Prostate gland (tissue), 2 donors: Measurements from ENCODE around the gene SEMA3G. TPM values are rescaled to one million over a fixed set of nuclear protein-coding genes. Genes with fewer than 3 reads are reported as not detected.

Experiments
- DNase-seq: peaks from one replicate; pipeline ENCODE4 v3.0.0-alpha.2; 2019; ENCODE audit warnings: low spot score
- H3K27ac ChIP-seq, 2 donors: fragments of 200-600 bp; sonication (generic); 2 replicates each; pipeline ENCODE4 v1.5.1; 2017 to 2019
- H3K27me3 ChIP-seq: fragments of 200-600 bp; sonication (generic); replicated peaks from 2 replicates; pipeline ENCODE4 v1.5.1; 2019; ENCODE audit not compliant: insufficient read depth
- H3K36me3 ChIP-seq, 2 donors: fragments of 200-600 bp; sonication (generic); 1 replicate in 1 of 2; 2 replicates in 1 of 2; pipeline versions ENCODE4 v1.5.1 to v1.8.1; 2017 to 2019
- H3K4me1 ChIP-seq: fragments of 200-600 bp; sonication (generic); replicated peaks from 2 replicates; pipeline ENCODE4 v1.5.1; 2019
- H3K4me3 ChIP-seq, 2 donors: fragments of 200-600 bp; sonication (generic); 2 replicates each; pipeline ENCODE4 v1.5.1; 2017 to 2019
- H3K9me3 ChIP-seq: fragments of 200-600 bp; sonication (generic); 2 replicates; pipeline ENCODE4 v1.5.1; 2017
- CTCF ChIP-seq, 4 experiments: fragments of 200-600 bp in 2 of 4; fragments of 450-650 bp in 2 of 4; sonication (generic) in 2 of 4; IDR thresholded peaks; 1 replicate in 3 of 4; 2 replicates in 1 of 4; pipeline ENCODE4 v1.5.1; 2016 to 2019; ENCODE audit warnings: antibody characterized with exemption in 4 of 4, mild to moderate bottlenecking in 2 of 4, moderate library complexity in 2 of 4
- POLR2A ChIP-seq: fragments of 450-650 bp; IDR thresholded peaks from one replicate; pipeline ENCODE4 v1.6.1; 2016; ENCODE audit warnings: antibody characterized with exemption, mild to moderate bottlenecking
- POLR2AphosphoS5 ChIP-seq: sonication (generic); formaldehyde crosslinking; IDR thresholded peaks from one replicate; pipeline ENCODE4 v1.6.1; 2017; ENCODE audit warnings: antibody characterized with exemption
- WGBS: methylation state at CpG from one replicate; pipeline ENCODE4 v1.1.5; 2018; 5-methylcytosine and 5-hydroxymethylcytosine counted together
- intact Hi-C: fragments of 100-400 bp; cut with DNase I; formaldehyde crosslinking; loops from one replicate; pipeline ENCODE4 v1.14.2; 2022
- total RNA-seq, 2 donors: library from RNA; depleted of rRNA; stranded (reverse); fragments of >200 nt; gene quantifications; one replicate each; pipeline ENCODE4 v1.1.0, GENCODE V29; 2016

The SEMA3G gene
- total RNA-seq, 2 donors from 2014 or later, result 3.5 to 7.6 TPM

- Histone ChIP-seq H3K27ac (no peak overlapping the region), H3K9me3 (no peaks in the 10 kb centered on the region), H3K4me1 (no peaks in the 10 kb centered on the region), H3K4me3 (no peak overlapping the region), H3K27me3 (no peaks in the 10 kb centered on the region), H3K36me3 (no peaks in the 10 kb centered on the region)
- no peak for DNase-seq
- TF ChIP-seq POLR2AphosphoS5, result no peak
- 95% methylated on average over 6 of the region's 6 CpGs for WGBS
- intact Hi-C loops, result no loop called here
These were observed 7.2 kb upstream of the SEMA3G start for GRCh38 chr3:52452126-52452525.

- no peak for TF ChIP-seq CTCF (IDR thresholded peaks at IDR 0.05)
- TF ChIP-seq POLR2AphosphoS5, result no peak
- no peak for TF ChIP-seq POLR2A
- Histone ChIP-seq H3K4me1 (no peaks in the 10 kb centered on the region), H3K36me3 (no peaks in the 10 kb centered on the region), H3K9me3 (no peaks in the 10 kb centered on the region), H3K4me3 (no peak overlapping the region), H3K27ac (no peak overlapping the region), H3K27me3 (no peaks in the 10 kb centered on the region)
- 87% methylated on average over 24 of the region's 24 CpGs for WGBS
- intact Hi-C loops, result no loop called here
- no peak for DNase-seq
These were observed 6.6 kb upstream of the SEMA3G start for GRCh38 chr3:52451237-52452083.

GRCh38 chr3:52450489-52451236 lies 5.8 kb upstream of the SEMA3G start:
- Histone ChIP-seq H3K27me3 (no peaks in the 10 kb centered on the region), H3K4me3 (no peak overlapping the region), H3K9me3 (no peaks in the 10 kb centered on the region), H3K27ac (no peak overlapping the region), H3K36me3 (no peaks in the 10 kb centered on the region), H3K4me1 (no peaks in the 10 kb centered on the region)
- whole genome bisulfite sequencing, result 87% methylated on average over 11 of the region's 11 CpGs
- intact Hi-C loops, result no loop called here
- no peak for TF ChIP-seq CTCF (IDR thresholded peaks at IDR 0.05)
- no peak for TF ChIP-seq POLR2AphosphoS5
- TF ChIP-seq POLR2A, result no peak
- no peak for DNase-seq

- no peaks in the 10 kb centered on the region for H3K27me3 ChIP-seq
- no peak for TF ChIP-seq POLR2AphosphoS5
- TF ChIP-seq POLR2A, result no peak
- no peak for TF ChIP-seq CTCF (IDR thresholded peaks at IDR 0.05)
- WGBS, result 71% methylated on average over 12 of the region's 12 CpGs
- H3K4me1 ChIP-seq, result no peaks in the 10 kb centered on the region
- no peak for DNase-seq
- H3K4me3 ChIP-seq, result no peak overlapping the region
- H3K9me3 ChIP-seq, result no peaks in the 10 kb centered on the region
- no peaks in the 10 kb centered on the region for H3K36me3 ChIP-seq
- intact Hi-C loops, result loop anchor here (2.0 kb wide), 1 partner anchor 19 kb away; no protein-coding TSS in a partner anchor
- H3K27ac ChIP-seq, result no peak overlapping the region
These were observed 2.8 kb upstream of the SEMA3G start for GRCh38 chr3:52447512-52448355.
